ENCODE results near the gene SLC12A7. TPM values are rescaled to one million over a fixed set of nuclear protein-coding genes. Genes with fewer than 3 reads are reported as not detected.

SLC12A7 gene
- total and polyA plus RNA-seq, 11 donors, result 66.3 to 159 (median 128) TPM

- TF ChIP-seq CTCF (IDR thresholded peaks at IDR 0.05) (no peak), POLR2A (IDR thresholded peaks at IDR 0.05) (no peak)
- WGBS, 4 donors, result 57 to 69% (median 66%) methylated on average over 31 to 34 of the region's 34 CpGs
- H3K9me3 ChIP-seq, result no peaks in the 10 kb centered on the region
- ATAC-seq (peak; percentile 76 to 78 (median 77)), DNase-seq (peak in 4 of 5 donors; percentile 75 to 92 (median 85))
- no peak overlapping the region for H3K4me3 ChIP-seq
- intact Hi-C loops (cut with DNase I), result no loop called here
- H3K4me1 ChIP-seq, result peaks cover 0 to 89% (median 53%) of the 10 kb centered on the region in 12 donors
- H3K36me3 ChIP-seq, result no peaks in the 10 kb centered on the region
- no peaks in the 10 kb centered on the region for H3K27me3 ChIP-seq
- peak overlapping the region; percentile 74 to 96 (median 86) for H3K27ac ChIP-seq
Observed at GRCh38 chr5:1122511-1123294, 10.8 kb upstream of the SLC12A7 start.

- Histone ChIP-seq H3K27me3 (no peaks in the 10 kb centered on the region), H3K36me3 (no peaks in the 10 kb centered on the region), H3K4me1 (peaks cover 0 to 83% (median 48%) of the 10 kb centered on the region in 12 donors), H3K9me3 (no peaks in the 10 kb centered on the region), H3K27ac (peak overlapping the region in 9 of 12 donors; percentile 77 to 96 (median 90)), H3K4me3 (no peak overlapping the region)
- DNase-seq (no peak), ATAC-seq (no peak)
- no peak for TF ChIP-seq CTCF (IDR thresholded peaks at IDR 0.05)
- no peak for TF ChIP-seq POLR2A (IDR thresholded peaks at IDR 0.05)
- intact Hi-C loops (cut with DNase I), result no loop called here
- WGBS, 4 donors, result 81 to 92% (median 90%) methylated on average over 6 to 14 of the region's 14 CpGs
Observed at GRCh38 chr5:1121891-1122290, 10.0 kb upstream of the SLC12A7 start.

GRCh38 chr5:1121044-1121443 lies 9.2 kb upstream of the SLC12A7 start:
- TF ChIP-seq CTCF (IDR thresholded peaks at IDR 0.05) (no peak), POLR2A (IDR thresholded peaks at IDR 0.05) (no peak)
- DNase-seq (no peak), ATAC-seq (no peak)
- H3K36me3 ChIP-seq, result no peaks in the 10 kb centered on the region
- H3K4me1 ChIP-seq, result peaks cover 0 to 75% (median 48%) of the 10 kb centered on the region in 12 donors
- intact Hi-C loops (cut with DNase I), result no loop called here
- peak overlapping the region in 5 of 12 donors; percentile 31 to 93 (median 84) for H3K27ac ChIP-seq
- no peak overlapping the region for H3K4me3 ChIP-seq
- no peaks in the 10 kb centered on the region for H3K27me3 ChIP-seq
- no peaks in the 10 kb centered on the region for H3K9me3 ChIP-seq
- 50 to 80% (median 59%) methylated on average over 8 to 14 of the region's 14 CpGs for WGBS, 4 donors

- ATAC-seq (no peak), DNase-seq (no peak)
- 79 to 86% (median 82%) methylated on average over 32 to 41 of the region's 41 CpGs for WGBS, 4 donors
- peak overlapping the region in 4 of 12 donors; percentile 31 to 93 (median 86) for H3K27ac ChIP-seq
- H3K9me3 ChIP-seq, result no peaks in the 10 kb centered on the region
- H3K4me3 ChIP-seq, result no peak overlapping the region
- no peaks in the 10 kb centered on the region for H3K36me3 ChIP-seq
- no peak for TF ChIP-seq CTCF (IDR thresholded peaks at IDR 0.05)
- TF ChIP-seq POLR2A (IDR thresholded peaks at IDR 0.05), result no peak
- no peaks in the 10 kb centered on the region for H3K27me3 ChIP-seq
- intact Hi-C loops (cut with DNase I), result no loop called here
- peaks cover 0 to 72% (median 46%) of the 10 kb centered on the region in 12 donors for H3K4me1 ChIP-seq
Observed at GRCh38 chr5:1120236-1120999, 8.6 kb upstream of the SLC12A7 start.

Measured in heart left ventricle (tissue), 16 donors.